ENCODE data around the gene RAB27B.

Gene RAB27B

GRCh38 chr18:54916507-54916906 lies 88.2 kb downstream of the RAB27B start:
- no peak for TF ChIP-seq CTCF (IDR thresholded peaks at IDR 0.05; ENCODE audit: low read depth, low read length, missing control alignments)
- Histone ChIP-seq H3K27ac (no peak overlapping the region), H3K36me3 (replicated peaks) (no peaks in the 10 kb centered on the region), H3K27me3 (replicated peaks) (no peaks in the 10 kb centered on the region), H3K4me3 (ENCODE audit: low read depth, low read length) (no peak overlapping the region)
- in situ Hi-C loops (cut with HindIII; ENCODE audit: low pct_ligation_motif_present, low sequenced_read_pairs) = no loop called here
- no peak for DNase-seq

- in situ Hi-C loops (cut with HindIII; ENCODE audit: low pct_ligation_motif_present, low sequenced_read_pairs) = no loop called here
- no peak overlapping the region for H3K4me3 ChIP-seq (ENCODE audit: low read depth, low read length)
- DNase-seq = no peak
- H3K27ac ChIP-seq = no peak overlapping the region
- H3K36me3 ChIP-seq (replicated peaks) = no peaks in the 10 kb centered on the region
- no peaks in the 10 kb centered on the region for H3K27me3 ChIP-seq (replicated peaks)
- TF ChIP-seq CTCF (IDR thresholded peaks at IDR 0.05; ENCODE audit: low read depth, low read length, missing control alignments) = no peak
These were observed 89.8 kb downstream of the RAB27B start for GRCh38 chr18:54918060-54918459.

- Histone ChIP-seq H3K4me3 (ENCODE audit: low read depth, low read length) (no peak overlapping the region), H3K27ac (no peak overlapping the region), H3K27me3 (replicated peaks) (no peaks in the 10 kb centered on the region), H3K36me3 (replicated peaks) (no peaks in the 10 kb centered on the region)
- in situ Hi-C loops (cut with HindIII; ENCODE audit: low pct_ligation_motif_present, low sequenced_read_pairs) = no loop called here
- no peak for DNase-seq
- no peak for TF ChIP-seq CTCF (IDR thresholded peaks at IDR 0.05; ENCODE audit: low read depth, low read length, missing control alignments)
These were observed 91.1 kb downstream of the RAB27B start for GRCh38 chr18:54919412-54919811.

GRCh38 chr18:54923339-54923956 lies 95.2 kb downstream of the RAB27B start:
- in situ Hi-C loops (cut with HindIII; ENCODE audit: low pct_ligation_motif_present, low sequenced_read_pairs) = no loop called here
- no peak for DNase-seq
- Histone ChIP-seq H3K36me3 (replicated peaks) (no peaks in the 10 kb centered on the region), H3K27me3 (replicated peaks) (no peaks in the 10 kb centered on the region), H3K4me3 (ENCODE audit: low read depth, low read length) (no peak overlapping the region), H3K27ac (no peak overlapping the region)
- no peak for TF ChIP-seq CTCF (IDR thresholded peaks at IDR 0.05; ENCODE audit: low read depth, low read length, missing control alignments)

GRCh38 chr18:54924948-54925347 lies 96.7 kb downstream of the RAB27B start:
- in situ Hi-C loops (cut with HindIII; ENCODE audit: low pct_ligation_motif_present, low sequenced_read_pairs) = no loop called here
- H3K27me3 ChIP-seq (replicated peaks) = no peaks in the 10 kb centered on the region
- DNase-seq = no peak
- no peak for TF ChIP-seq CTCF (IDR thresholded peaks at IDR 0.05; ENCODE audit: low read depth, low read length, missing control alignments)
- no peak overlapping the region for H3K27ac ChIP-seq
- no peak overlapping the region for H3K4me3 ChIP-seq (ENCODE audit: low read depth, low read length)
- no peaks in the 10 kb centered on the region for H3K36me3 ChIP-seq (replicated peaks)
